Measurements from ENCODE around the gene PIK3C3.
"Not testable (repeated sequence)": the region's sequence is repeated elsewhere in the genome, so short reads cannot be mapped to it uniquely, and the experiment has no call there.

PIK3C3 gene

DNA sequence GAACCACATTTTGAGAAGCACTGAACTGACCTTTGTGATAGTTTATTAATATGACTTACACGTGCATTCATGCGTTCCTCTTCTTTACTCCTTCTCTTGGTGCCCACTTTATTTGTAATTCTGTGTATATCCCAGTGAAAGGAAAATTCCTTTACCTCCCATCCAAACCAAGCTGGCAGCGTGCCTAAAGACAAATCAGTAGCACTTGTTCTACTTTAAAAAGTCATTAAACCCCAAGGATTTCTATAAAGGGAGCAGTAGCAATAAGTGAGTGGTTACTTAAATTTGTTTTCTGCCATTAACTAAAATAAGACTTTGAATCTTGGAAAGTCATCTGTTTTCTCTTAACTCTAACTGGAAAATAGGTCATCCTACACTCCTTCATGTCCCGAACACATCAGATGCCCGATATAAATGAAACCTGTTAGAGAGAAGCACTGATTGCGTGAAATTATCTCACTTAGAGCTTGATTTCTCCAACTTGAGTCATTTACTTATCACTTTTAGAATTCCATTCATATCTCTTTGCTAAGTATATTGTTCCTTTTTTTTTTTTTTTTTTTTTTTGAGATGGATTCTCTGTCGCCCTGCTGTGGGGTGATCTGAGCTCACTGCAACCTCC lies 10.7 kb downstream of the PIK3C3 start:
- no peak for DNase-seq (ENCODE audit: low read depth in 2 of 2)

DNA sequence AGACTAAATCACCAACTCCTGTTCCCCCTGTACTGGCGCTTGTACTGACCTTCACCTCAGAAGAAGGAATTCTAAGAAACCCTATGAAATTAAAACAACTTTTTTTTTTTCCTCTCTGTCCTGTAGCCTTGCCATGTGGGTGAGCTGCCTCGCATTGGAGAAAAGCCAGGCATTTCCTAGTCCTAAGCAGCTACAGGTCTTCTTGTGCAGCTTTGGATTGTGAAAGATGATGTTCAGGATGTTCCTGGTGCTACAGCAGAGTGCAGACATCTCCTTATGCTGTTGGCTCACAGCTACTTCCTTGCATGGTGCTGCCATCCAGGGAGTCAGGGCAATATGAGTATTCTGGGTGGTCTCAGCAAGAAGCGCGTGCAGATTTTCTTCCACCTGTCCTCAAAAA lies 11.9 kb downstream of the PIK3C3 start:
- DNase-seq (ENCODE audit: low read depth in 2 of 2): no peak

DNA sequence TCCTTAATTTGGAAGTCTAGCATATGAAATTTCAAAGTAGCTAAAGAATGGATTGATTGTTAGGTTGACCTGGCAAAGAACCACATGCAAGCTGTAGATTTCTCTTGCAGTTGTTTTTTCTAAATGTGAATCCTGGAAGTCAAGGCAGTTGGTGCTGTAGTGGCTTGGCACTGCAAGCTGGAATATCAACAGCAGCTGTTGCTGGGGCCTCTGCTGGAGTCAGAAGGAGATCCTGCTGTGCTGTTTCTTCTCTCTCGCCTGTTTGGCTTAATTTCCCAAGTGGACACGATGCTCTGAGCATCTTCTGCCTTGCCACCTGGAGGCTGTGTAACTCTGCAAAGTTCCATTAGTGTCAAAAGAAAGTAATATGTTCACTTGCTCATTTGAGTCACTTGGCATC lies 12.6 kb downstream of the PIK3C3 start:
- DNase-seq (ENCODE audit: low read depth in 2 of 2): no peak

DNA sequence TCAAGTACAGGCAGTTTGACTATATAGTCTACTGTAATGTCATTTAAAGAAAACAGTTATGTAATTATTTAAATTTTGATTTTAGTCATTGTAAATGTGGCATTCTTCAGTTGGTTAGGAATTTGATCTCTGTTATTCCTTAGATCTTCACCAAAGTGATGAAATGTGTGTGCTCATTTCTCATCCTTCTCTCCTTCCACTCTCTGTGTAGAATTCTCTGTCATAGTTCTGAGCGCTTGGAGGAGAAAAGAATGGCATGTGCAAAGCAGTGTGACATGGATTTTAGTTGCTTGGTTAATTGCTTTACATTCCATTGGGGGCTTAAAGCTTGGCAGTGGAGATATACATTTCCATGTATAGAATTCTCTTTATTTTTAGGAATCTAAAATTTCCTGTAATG lies 14.8 kb downstream of the PIK3C3 start:
- no peak for DNase-seq (ENCODE audit: low read depth in 2 of 2)

DNA sequence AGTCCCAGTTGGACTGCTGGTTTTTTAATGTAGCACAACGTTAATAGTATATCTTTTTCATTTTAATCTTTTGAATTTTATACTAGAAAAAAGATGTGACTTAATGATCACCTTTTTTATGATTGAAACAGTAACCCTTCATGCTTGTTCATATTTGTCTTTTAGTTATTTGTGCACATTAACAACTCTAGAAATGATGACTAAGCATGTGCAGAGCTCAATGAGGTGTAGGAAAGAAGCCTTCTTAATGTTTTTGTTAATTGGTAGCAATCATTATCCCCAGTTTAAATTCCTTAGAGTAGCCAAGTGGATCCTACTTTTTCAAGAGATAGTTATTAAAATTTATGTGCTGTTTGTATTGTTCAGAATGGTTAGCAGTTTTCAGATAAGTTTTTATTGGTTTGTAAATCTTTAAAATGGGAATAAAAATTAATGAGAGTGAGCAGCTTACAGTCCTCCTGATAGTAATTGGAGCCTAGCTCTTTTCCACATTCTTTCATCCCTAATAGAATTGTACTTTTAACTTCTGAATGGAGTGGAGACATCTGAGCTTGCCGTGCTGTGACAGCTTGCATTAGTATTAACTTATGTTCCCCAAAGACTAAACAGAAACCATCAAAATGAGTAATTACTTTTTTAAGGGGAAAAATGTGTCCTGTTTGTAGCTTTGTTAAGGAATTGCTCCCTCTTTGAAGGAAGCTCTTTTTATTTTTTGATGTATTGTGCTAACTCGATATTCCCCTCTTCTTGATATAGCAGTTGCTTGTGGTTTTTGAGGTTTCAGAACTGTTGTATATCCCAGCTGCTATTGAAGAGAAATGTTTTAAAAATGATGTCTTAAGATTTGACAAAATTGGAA lies 17.3 kb downstream of the PIK3C3 start:
- DNase-seq (ENCODE audit: low read depth in 2 of 2): no peak

DNA sequence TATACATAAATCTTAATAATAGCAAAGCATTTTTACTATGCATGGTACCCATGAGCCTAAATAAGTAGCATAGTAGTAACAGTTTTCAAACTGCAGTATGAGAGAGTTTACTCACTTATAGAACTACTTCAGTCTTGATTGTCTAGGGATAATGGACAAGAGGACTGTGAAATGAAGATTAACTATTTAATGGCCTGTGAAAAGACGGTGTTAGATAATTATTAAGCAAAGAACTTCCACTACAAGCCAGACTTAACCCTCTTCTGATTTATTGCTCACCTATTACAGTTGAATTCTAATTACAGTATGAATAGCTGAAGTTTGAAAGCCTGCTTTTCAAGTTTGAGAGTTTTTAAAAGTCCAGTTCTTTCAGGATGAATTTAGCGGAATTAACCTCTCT lies 18.9 kb downstream of the PIK3C3 start:
- no peak for DNase-seq (ENCODE audit: low read depth in 2 of 2)

DNA sequence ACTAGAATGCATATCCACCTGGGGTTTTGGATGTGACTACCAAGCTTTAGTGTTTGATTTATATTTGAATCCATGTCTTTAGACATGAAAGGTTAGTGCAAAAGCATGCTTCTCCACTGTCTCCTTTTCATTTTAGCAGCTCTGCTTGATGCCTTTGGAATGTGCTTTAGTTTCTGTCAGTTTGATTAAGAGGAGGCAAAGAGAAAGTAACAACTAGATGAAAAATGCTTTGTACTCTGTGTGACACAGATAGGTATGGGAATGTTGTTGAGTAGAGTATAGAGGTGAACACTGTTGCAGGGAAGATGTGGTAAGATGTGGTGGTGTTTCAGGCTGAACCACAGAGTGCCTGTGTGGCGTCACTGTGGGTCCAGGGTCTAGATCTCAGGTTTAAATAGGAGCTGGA lies 19.8 kb downstream of the PIK3C3 start:
- DNase-seq (ENCODE audit: low read depth in 2 of 2): no peak

DNA sequence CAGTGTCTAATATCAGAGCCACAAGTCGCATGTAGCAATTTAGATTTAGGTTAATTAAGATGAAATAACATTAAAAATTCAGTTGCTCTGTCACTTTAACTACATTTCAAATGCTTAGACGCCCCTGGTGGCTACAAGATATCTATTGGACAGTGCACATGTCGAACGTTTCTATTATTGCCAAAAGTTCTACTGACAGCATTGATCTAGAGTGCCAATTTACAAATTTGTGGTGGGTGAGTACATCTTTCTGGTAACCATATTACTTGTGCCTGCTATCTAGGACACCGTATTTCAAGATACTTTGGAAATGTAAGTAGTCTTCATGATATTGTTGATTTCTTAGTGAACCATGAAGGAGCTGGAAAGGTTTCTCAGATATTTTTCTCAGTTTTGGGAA lies 20.2 kb downstream of the PIK3C3 start:
- DNase-seq (ENCODE audit: low read depth in 2 of 2): no peak

DNA sequence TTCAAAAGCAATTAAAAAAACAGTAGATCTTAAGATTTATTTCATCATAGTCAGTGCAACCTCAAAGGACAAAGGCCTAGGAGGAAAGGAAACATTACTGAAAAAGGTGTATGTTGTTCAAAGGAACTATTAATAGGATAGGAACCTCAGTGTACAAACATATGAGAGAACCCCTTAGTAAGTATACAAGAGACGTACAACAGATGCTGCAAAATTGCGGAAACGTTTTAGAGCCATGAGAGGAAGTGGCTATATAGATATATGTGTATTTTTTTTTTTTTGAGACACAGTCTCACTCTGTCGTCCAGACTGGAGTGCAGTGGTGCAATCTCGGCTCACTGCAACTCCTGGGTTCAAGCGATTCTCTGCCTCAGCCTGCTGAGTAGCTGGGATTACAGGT lies 22.2 kb downstream of the PIK3C3 start:
- DNase-seq (ENCODE audit: low read depth in 2 of 2): no peak

DNA sequence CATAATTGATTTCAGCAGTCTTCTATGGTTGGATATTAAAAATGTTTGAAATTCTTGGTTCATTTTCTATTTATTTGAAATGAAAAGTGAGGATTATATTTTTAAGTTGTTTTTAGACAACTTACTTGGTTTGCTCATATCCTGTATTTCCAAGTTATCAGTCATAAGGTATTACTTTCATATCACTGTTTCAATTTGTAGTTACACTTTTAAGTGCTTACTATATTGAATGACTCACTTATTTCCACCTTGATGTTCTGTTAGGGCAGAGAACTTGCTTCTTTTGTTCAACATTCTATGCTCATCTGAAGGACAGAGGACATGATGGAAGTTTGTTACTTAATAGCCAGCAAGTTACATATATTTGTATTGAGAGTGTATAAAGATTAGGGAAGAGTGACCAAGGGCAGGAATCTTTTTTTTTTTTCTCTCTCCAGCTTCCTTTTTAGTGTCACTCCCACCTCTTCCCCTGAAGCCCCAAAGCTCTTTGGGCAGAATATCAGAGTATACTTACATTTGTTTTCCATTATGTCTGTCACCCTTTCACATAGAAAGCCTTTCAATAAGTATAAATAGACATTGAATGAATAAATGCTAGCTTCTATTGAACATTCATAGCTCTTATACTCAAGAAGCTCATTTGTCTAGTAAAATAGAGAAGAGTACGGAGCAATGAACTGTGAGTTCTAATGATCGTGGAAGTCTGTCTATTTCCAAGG lies 28.1 kb downstream of the PIK3C3 start:
- no peak for DNase-seq (ENCODE audit: low read depth in 2 of 2)

DNA sequence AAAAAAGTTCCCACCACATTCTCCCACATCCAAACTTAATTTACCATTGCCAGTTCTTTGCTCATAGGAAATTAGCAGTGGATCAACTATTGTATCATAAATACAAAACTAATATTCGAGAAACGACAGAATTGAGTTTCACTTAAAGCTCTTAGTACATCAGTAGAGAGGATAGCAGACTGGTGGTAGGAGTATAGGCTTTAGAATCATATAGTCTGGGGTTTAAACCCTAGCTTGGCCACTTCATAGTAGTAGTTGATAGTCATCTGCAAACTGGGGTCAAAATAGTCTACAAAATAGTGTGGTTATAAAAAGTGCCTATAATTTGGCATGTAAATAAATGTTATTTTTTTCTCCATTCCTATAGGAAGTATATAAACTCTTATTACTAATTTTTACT lies 30.9 kb downstream of the PIK3C3 start:
- no peak for DNase-seq (ENCODE audit: low read depth in 2 of 2)

DNA sequence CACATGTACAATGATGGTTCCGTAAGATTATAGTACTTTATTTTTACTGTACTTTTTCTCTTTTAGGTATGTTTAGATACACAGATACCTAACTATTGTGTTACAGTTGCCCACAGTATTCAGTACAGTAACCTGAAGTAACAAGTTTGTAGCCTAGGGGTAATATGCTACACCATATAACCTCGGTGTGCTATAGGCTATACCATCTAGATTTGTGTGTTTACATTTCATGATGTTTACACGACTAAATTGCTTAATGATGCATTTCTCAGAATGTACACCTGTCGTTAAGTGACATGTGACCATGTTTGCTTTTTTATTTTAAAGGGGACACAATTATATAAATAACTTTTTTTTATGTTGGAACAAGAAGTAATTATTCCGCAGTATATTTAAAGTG lies 34.5 kb downstream of the PIK3C3 start:
- DNase-seq (ENCODE audit: low read depth in 2 of 2): no peak

DNA sequence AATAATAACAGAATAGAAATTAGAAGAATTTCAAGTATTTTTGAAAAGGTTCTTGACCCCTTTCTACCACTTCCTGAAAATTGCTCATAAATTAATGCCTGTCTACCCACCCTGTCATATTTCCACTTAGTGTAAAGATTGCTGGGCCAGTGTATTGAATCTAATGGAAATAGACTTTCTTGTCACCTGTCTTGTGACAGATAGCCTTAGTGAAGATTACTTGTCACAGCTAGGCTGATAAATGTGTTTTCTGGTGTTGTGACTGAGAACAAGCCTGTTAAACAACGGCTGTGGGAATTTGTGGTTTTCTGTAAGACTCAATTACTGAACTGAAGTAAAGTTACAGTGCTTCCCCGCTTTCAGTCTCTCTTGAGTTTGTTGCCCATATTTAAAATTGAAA lies 37.0 kb downstream of the PIK3C3 start:
- no peak for DNase-seq (ENCODE audit: low read depth in 2 of 2)

DNA sequence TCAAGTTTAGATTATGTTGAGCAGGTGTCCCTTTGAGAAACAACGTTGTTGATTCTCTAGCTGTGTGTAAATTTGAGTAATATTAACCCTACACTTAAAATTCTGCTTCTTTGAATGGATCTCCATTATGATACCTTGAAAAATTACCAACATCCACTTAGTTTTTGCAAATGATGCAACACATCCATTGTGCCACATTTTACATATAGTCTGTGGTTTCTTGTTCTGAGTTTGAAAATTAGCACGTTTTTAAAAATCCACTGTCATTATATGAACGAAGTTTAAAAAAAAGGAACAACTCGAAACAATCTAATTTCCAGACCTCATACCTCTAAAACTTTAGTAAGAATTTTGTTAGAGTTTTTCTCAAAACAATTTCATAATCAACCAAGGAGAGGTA lies 37.7 kb downstream of the PIK3C3 start:
- no peak for DNase-seq (ENCODE audit: low read depth in 2 of 2)

DNA sequence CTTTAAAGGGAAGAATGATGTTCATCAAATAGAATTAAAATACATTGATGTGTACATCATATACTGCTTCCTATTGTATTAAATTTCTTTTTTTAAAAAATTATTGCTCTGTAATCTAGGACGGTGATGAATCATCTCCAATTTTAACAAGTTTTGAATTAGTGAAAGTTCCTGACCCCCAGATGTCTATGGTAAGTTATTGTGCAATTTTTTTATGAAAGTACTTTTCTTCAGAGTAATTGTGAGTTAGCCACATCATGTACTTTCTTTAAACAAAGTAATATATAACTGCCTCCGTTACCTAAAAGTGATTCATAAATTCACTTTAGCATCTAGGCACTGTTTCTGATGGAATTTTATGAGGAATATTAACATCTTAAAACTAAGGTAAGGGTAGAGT lies 38.1 kb downstream of the PIK3C3 start:
- no peak for DNase-seq (ENCODE audit: low read depth in 2 of 2)

DNA sequence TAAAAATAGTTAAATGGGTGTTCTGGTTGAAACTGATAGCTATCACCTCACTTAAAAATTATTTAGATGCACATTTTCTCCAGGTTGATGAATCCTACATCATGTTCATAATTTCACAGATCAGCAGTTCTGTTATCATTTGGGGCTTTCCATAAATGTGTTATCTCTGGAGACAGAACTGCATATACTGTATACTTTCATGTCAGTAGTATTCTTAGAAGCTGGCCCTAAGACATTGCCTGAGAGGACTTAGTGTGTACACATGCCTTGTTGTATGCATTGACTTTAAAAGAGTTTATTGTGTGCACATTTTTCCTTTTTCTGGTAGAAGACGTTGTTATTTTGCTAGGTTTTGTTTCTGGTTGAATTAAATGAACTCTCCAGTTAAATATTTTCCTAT lies 41.0 kb downstream of the PIK3C3 start:
- no peak for DNase-seq (ENCODE audit: low read depth in 2 of 2)

DNA sequence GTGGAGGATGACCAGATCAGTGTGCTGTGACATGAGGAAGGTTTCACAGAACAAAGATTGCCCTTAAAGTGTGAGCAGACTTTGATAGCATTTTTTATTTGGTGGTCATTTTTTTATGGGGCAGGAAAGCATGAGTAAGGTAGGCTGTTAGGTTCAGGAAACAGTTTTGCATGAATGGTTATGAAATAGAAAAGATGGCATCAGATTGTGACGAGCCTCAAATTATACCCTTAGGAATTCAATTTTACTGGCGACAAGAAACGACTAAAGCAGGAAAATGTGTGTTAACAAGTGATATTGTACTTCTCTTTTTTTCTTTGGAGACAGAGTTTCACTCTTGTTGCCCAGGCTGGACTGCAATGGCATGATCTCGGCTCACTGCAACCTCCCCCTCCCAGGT lies 44.7 kb downstream of the PIK3C3 start:
- no peak for DNase-seq (ENCODE audit: low read depth in 2 of 2)

DNA sequence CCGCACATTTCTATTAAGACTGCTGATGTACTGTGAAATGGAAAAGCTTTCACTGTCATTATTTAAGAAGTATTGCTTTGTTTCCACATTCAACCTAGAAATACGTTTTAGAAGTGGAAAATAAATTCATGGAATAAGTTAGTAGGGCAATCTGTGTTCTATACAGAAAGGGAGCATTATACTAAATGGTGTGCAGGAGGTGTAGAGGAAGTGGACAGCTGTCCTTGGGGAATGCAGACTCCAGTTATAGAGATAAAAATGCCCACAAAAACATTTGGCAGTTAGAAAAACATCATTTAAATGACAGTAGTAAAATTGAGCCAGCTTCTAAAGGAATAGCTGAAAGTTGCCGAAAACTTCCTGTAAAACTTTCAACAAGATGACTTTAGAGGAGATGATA lies 46.8 kb downstream of the PIK3C3 start:
- no peak for DNase-seq (ENCODE audit: low read depth in 2 of 2)

DNA sequence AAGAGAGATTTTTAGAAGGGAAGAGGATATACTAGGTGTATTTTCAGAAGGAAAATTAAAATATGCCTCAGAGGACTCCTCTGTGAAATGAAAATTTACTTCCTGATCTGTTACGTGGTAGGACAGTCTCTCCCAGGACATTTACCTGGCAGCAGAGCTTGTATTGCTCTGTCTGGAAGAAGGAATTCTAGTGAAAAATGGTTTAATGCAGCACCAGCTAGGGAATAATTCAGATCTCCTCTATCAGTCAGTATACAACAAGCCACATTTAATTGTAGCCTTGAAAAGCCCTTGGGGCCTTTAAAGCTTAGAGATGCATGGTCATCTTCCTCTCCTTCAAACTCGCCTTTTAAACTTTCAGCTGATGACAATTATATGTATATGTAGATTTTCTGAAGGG lies 49.6 kb downstream of the PIK3C3 start:
- no peak for DNase-seq (ENCODE audit: low read depth in 2 of 2)

DNA sequence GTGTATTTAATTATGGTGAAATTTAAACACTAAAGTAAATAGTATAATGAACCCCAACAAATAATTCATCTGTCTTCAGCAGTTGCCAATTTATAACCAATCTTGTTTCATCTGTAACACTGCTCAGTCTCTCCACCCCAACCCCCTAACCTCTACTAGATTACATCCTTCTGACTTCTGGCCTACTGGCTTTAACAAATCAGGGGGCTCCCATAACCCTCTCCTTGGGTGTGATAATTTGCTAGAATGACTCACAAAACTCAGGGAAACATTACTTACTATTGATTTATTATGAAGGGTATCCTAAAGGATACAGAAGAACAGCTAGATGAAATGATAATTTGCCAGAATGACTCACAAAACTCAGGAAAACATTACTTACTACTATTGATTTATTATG lies 50.7 kb downstream of the PIK3C3 start:
- no peak for DNase-seq (ENCODE audit: low read depth in 2 of 2)

DNA sequence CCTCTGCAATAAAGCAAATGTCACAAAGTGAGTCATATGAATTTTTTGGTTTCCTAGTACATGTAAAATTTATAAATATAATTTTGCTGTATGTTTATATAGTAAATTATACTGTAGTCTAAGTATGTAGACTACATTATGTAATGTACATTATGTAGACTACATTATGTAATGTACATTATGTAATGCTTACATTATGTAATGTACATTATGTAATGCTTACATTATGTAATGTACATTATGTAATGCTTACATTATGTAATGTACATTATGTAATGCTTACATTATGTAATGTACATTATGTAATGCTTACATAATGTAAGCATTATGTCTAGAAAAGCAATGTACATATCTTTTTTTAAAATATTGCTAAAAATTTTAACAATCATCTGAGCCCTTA lies 54.4 kb downstream of the PIK3C3 start:
- DNase-seq (ENCODE audit: low read depth in 2 of 2): not testable (repeated sequence)

DNA sequence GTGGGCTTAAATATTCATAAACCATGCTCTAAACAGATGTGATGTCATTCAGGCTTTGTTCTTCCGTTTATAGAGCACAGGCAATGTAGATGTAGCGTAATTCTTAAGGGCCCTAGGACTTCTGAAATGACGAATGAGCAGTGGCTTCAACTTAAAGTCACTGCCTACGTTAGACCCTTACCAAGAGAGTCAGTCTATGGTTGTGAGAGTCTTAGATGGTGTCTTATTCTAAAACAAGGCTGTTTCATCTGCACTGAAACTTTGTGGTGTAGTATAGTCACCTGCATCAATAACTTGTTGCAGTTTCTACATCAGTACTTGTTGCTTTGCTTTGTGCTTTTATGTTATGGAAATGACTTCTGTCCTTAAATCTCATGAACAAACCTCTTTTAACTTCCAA lies 56.0 kb downstream of the PIK3C3 start:
- DNase-seq (ENCODE audit: low read depth in 2 of 2): no peak

DNA sequence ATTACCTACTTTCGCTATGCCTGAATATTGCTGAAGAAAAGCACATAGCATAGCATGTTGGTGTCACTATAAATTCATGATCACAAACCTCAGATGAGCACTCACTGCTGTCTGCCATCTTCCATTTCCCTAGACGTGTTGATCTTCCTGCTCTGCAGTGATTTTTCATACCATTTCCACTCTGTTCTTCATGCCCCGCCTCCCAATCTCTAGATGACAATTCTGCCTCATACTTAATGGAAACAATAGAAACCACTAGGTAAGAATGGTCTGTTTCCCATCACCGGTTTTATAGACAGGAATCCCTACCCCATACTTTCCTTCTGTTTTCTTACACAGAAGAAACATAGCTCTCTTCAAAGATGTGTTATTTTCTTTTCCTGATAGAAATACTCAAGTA lies 63.8 kb downstream of the PIK3C3 start:
- no peak for DNase-seq (ENCODE audit: low read depth in 2 of 2)
